WTC11 (cell line): ENCODE measurements around the gene NPAS2.

Experiments
- ATF1 ChIP-seq: sonication (generic); formaldehyde crosslinking; IDR thresholded peaks from 2 replicates; pipeline ENCODE4 v1.8.1; 2023; ENCODE audit warnings: mild to moderate bottlenecking, moderate library complexity, missing genetic modification reagents
- CTCF ChIP-seq: fragments of 200-600 bp; IDR thresholded peaks from 2 replicates; pipeline ENCODE4 v1.8.0; 2022; ENCODE audit warnings: antibody characterized with exemption
- HMGXB4 ChIP-seq: sonication (generic); formaldehyde crosslinking; IDR thresholded peaks from 2 replicates; pipeline ENCODE4 v1.8.1; 2023; ENCODE audit warnings: mild to moderate bottlenecking, moderate library complexity, missing genetic modification reagents
- IRF1 ChIP-seq: sonication (generic); formaldehyde crosslinking; IDR thresholded peaks from 2 replicates; pipeline ENCODE4 v1.8.0; 2023; ENCODE audit warnings: missing genetic modification reagents
- JUN ChIP-seq: sonication (generic); formaldehyde crosslinking; IDR thresholded peaks from 2 replicates; pipeline ENCODE4 v1.8.0; 2023; ENCODE audit warnings: mild to moderate bottlenecking, missing genetic modification reagents
- NR1H2 ChIP-seq: sonication (generic); formaldehyde crosslinking; IDR thresholded peaks from 2 replicates; pipeline ENCODE4 v1.9.0; 2021; ENCODE audit warnings: mild to moderate bottlenecking, moderate library complexity, missing genetic modification reagents
- PRRX2 ChIP-seq: fragments of 250-450 bp; sonication (Bioruptor Pico); IDR thresholded peaks from 2 replicates; pipeline ENCODE4 v1.8.0; 2021; ENCODE audit warnings: mild to moderate bottlenecking
- STAT6 ChIP-seq: sonication (generic); formaldehyde crosslinking; conservative IDR thresholded peaks from 2 replicates; pipeline ENCODE4 v1.8.1; 2023; ENCODE audit warnings: mild to moderate bottlenecking, low read depth, missing genetic modification reagents, moderate library complexity
- ZNF219 ChIP-seq: sonication (generic); formaldehyde crosslinking; IDR thresholded peaks from 2 replicates; pipeline ENCODE4 v1.8.0; 2023; ENCODE audit warnings: missing genetic modification reagents, mild to moderate bottlenecking, borderline replicate concordance
- ZNF317 ChIP-seq: sonication (generic); formaldehyde crosslinking; IDR thresholded peaks from 2 replicates; pipeline ENCODE4 v1.8.1; 2023; ENCODE audit warnings: low read depth, mild to moderate bottlenecking, moderate library complexity, missing genetic modification reagents, borderline replicate concordance

- TF ChIP-seq CTCF (no peak), IRF1 (no peak), NR1H2 (CRISPR knock-in tag) (no peak), PRRX2 (CRISPR knock-in tag) (no peak), STAT6 (CRISPR knock-in tag) (no peak), HMGXB4 (CRISPR knock-in tag) (no peak), JUN (no peak), ZNF219 (CRISPR knock-in tag) (no peak), ZNF317 (CRISPR knock-in tag) (no peak), ATF1 (CRISPR knock-in tag) (no peak)
These were observed 43.5 kb upstream of the NPAS2 start for GRCh38 chr2:100776445-100776844.
